Hematopoietic multipotent progenitor cell treated with erythropoietin and hydrocortisone succinate and interleukin-3 and kit ligand, for 4 days (in vitro differentiated cells): Measurements from ENCODE around the gene COL13A1.

Source experiments
- DNase-seq: peaks from one replicate; pipeline ENCODE4 v3.0.0-alpha.2; 2015

COL13A1 gene

GRCh38 chr10:69913606-69914382, 112.1 kb downstream of the COL13A1 start:
- no peak for DNase-seq

GRCh38 chr10:69914398-69915214, 112.9 kb downstream of the COL13A1 start:
- DNase-seq, result peak; percentile 79

- no peak for DNase-seq
These were observed 113.5 kb downstream of the COL13A1 start for GRCh38 chr10:69915215-69915560.

GRCh38 chr10:69916118-69916517, 114.4 kb downstream of the COL13A1 start:
- DNase-seq, result no peak

GRCh38 chr10:69918036-69918435, 116.3 kb downstream of the COL13A1 start:
- no peak for DNase-seq

- DNase-seq, result no peak
These were observed 117.5 kb downstream of the COL13A1 start for GRCh38 chr10:69919250-69919649.

GRCh38 chr10:69925111-69925510, 123.4 kb downstream of the COL13A1 start:
- no peak for DNase-seq

- no peak for DNase-seq
These were observed 126.6 kb downstream of the COL13A1 start for GRCh38 chr10:69928339-69928738.

GRCh38 chr10:69929575-69929974, 127.9 kb downstream of the COL13A1 start:
- DNase-seq, result no peak

- DNase-seq, result no peak
These were observed 133.1 kb downstream of the COL13A1 start for GRCh38 chr10:69934768-69935167.

GRCh38 chr10:69936091-69936490, 134.4 kb downstream of the COL13A1 start:
- DNase-seq, result peak; percentile 63

- DNase-seq, result no peak
These were observed 136.9 kb downstream of the COL13A1 start for GRCh38 chr10:69938541-69938991.

GRCh38 chr10:69939061-69939460, 137.4 kb downstream of the COL13A1 start:
- DNase-seq, result no peak

GRCh38 chr10:69939481-69939880, 137.8 kb downstream of the COL13A1 start:
- no peak for DNase-seq

GRCh38 chr10:69941730-69942129, 140.0 kb downstream of the COL13A1 start:
- DNase-seq, result no peak

- no peak for DNase-seq
These were observed 141.7 kb downstream of the COL13A1 start for GRCh38 chr10:69943292-69943820.

- DNase-seq, result no peak
These were observed 143.1 kb downstream of the COL13A1 start for GRCh38 chr10:69944761-69945160.

- DNase-seq, result no peak
These were observed 146.6 kb downstream of the COL13A1 start for GRCh38 chr10:69948261-69948660.

- no peak for DNase-seq
These were observed 148.1 kb downstream of the COL13A1 start for GRCh38 chr10:69949770-69950169.

- DNase-seq, result no peak
These were observed 150.0 kb downstream of the COL13A1 start for GRCh38 chr10:69951658-69952057.

GRCh38 chr10:69952069-69952800, 150.5 kb downstream of the COL13A1 start:
- DNase-seq, result no peak

- DNase-seq, result no peak
These were observed 151.1 kb downstream of the COL13A1 start for GRCh38 chr10:69952821-69953221.

GRCh38 chr10:69953851-69954250, 152.1 kb downstream of the COL13A1 start:
- DNase-seq, result no peak
